Body of pancreas (tissue), 4 donors: Measurements from ENCODE around the gene NSG1.

Experiments
- POLR2A ChIP-seq, 3 donors: fragments of 450-650 bp; IDR thresholded peaks; one replicate each; pipeline ENCODE4 v1.6.1; 2016; ENCODE audit warnings: antibody characterized with exemption in 3 of 3, mild to moderate bottlenecking in 2 of 3
- TF ChIP-seq, protein P1 (sequence below), 7 experiments: fragments of 450-650 bp in 4 of 7; fragments of 200-600 bp in 3 of 7; sonication (generic) in 3 of 7; IDR thresholded peaks; one replicate each; pipeline ENCODE4 v1.5.1; 2016 to 2019; ENCODE audit warnings: antibody characterized with exemption in 7 of 7

DNA sequence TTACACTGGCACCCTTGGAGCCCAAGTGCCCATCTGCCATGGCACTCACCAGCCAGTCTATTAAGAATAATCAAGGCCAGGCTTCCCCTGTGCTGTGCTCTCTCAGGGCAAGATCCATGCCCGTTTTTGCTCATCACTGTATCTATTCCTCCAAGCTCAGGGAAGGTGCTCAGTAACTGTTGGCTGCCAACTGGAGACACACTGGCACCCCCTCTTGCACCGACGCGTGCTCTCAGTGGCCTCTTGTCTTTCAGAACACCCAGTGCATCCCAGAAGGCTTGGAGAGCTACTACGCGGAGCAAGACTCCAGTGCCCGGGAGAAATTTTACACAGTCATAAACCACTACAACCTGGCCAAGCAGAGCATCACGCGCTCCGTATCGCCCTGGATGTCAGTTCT is 30.1 kb downstream of the NSG1 start:
- no peak for TF ChIP-seq POLR2A (IDR thresholded peaks at IDR 0.05)
- TF ChIP-seq, protein P1, sequence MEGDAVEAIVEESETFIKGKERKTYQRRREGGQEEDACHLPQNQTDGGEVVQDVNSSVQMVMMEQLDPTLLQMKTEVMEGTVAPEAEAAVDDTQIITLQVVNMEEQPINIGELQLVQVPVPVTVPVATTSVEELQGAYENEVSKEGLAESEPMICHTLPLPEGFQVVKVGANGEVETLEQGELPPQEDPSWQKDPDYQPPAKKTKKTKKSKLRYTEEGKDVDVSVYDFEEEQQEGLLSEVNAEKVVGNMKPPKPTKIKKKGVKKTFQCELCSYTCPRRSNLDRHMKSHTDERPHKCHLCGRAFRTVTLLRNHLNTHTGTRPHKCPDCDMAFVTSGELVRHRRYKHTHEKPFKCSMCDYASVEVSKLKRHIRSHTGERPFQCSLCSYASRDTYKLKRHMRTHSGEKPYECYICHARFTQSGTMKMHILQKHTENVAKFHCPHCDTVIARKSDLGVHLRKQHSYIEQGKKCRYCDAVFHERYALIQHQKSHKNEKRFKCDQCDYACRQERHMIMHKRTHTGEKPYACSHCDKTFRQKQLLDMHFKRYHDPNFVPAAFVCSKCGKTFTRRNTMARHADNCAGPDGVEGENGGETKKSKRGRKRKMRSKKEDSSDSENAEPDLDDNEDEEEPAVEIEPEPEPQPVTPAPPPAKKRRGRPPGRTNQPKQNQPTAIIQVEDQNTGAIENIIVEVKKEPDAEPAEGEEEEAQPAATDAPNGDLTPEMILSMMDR (IDR thresholded peaks at IDR 0.05) = no peak
